K562 (cell line): Measurements from ENCODE around the gene FDX2. TPM values are rescaled to one million over a fixed set of nuclear protein-coding genes. Genes with fewer than 3 reads are reported as not detected.

Experiments used
- ARID4B ChIP-seq: sonication (generic); formaldehyde crosslinking; IDR thresholded peaks from 2 replicates; pipeline ENCODE4 v1.8.0; 2022; ENCODE audit warnings: mild to moderate bottlenecking, missing genetic modification reagents
- EGR1 ChIP-seq: fragments of 450-650 bp; conservative IDR thresholded peaks from 2 replicates; pipeline ENCODE4 v1.6.1; 2017; ENCODE audit warnings: mild to moderate bottlenecking
- HLTF ChIP-seq: fragments of 450-650 bp; IDR thresholded peaks from 2 replicates; pipeline ENCODE4 v1.6.1; 2016
- KLF6 ChIP-seq: fragments of 250-450 bp; sonication (Bioruptor Pico); IDR thresholded peaks from 2 replicates; pipeline ENCODE4 v1.4.0; 2020; ENCODE audit warnings: mild to moderate bottlenecking, moderate library complexity, borderline replicate concordance
- LEF1 ChIP-seq: fragments of 450-650 bp; IDR thresholded peaks from 2 replicates; pipeline ENCODE4 v1.6.1; 2016; ENCODE audit warnings: mild to moderate bottlenecking
- MEIS2 ChIP-seq: fragments of 450-650 bp; IDR thresholded peaks from 2 replicates; pipeline ENCODE4 v1.6.1; 2014; ENCODE audit warnings: mild to moderate bottlenecking; ENCODE audit not compliant: partially characterized antibody
- NCOA1 ChIP-seq: fragments of 450-650 bp; IDR thresholded peaks from 2 replicates; pipeline ENCODE4 v1.6.1; 2016; ENCODE audit warnings: low read depth
- NCOA2 ChIP-seq, 2 experiments: fragments of 450-650 bp; IDR thresholded peaks; 2 replicates each; pipeline ENCODE4 v1.6.1; 2018; ENCODE audit warnings: mild to moderate bottlenecking in 2 of 2, moderate library complexity in 1 of 2; ENCODE audit not compliant: partially characterized antibody in 2 of 2
- NFE2L1 ChIP-seq: fragments of 450-650 bp; IDR thresholded peaks from 2 replicates; pipeline ENCODE4 v1.6.1; 2016; ENCODE audit warnings: missing genetic modification characterization, low read depth, mild to moderate bottlenecking, missing compliant biosample characterization, moderate library complexity, borderline replicate concordance
- PATZ1 ChIP-seq: fragments of 250-450 bp; sonication (Bioruptor Pico); IDR thresholded peaks from 2 replicates; pipeline ENCODE4 v1.5.0; 2020; ENCODE audit warnings: mild to moderate bottlenecking, borderline replicate concordance
- PRMT5 ChIP-seq: sonication (generic); formaldehyde crosslinking; IDR thresholded peaks from 2 replicates; pipeline ENCODE4 v1.5.0; 2020; ENCODE audit warnings: missing genetic modification reagents
- SMAD2 ChIP-seq: fragments of 150-350 bp; IDR thresholded peaks from 2 replicates; pipeline ENCODE4 v1.6.1; 2014; ENCODE audit warnings: low read depth, mild to moderate bottlenecking, low read length
- SUPT5H ChIP-seq: fragments of 450-650 bp; IDR thresholded peaks from 2 replicates; pipeline ENCODE4 v1.6.1; 2016
- TCF15 ChIP-seq: fragments of 250-450 bp; sonication (Bioruptor Pico); IDR thresholded peaks from 2 replicates; pipeline ENCODE4 v1.8.0; 2022; ENCODE audit warnings: moderate library complexity, mild to moderate bottlenecking, inconsistent platforms
- ZNF24 ChIP-seq: fragments of 450-650 bp; IDR thresholded peaks from 2 replicates; pipeline ENCODE4 v1.6.1; 2016
- ZNF551 ChIP-seq: fragments of 250-450 bp; sonication (Bioruptor Pico); IDR thresholded peaks from 2 replicates; pipeline ENCODE4 v1.5.0; 2021; ENCODE audit warnings: mild to moderate bottlenecking, moderate library complexity
- polyA plus RNA-seq, 8 experiments: library from polyadenylated mRNA; depleted of rRNA in 4 of 8; stranded (reverse) in 5 of 8; unstranded in 3 of 8; fragments of >200 nt; fragmentation: Nextera tagmentation in 2 of 8; fragmentation: Illumina TruSeq in 1 of 8; extraction: Ambion mirVana in 2 of 8; extraction: Trizol in 1 of 8; gene quantifications; 2 replicates each; pipeline versions ENCODE4 v1.2.1 to v1.2.3, GENCODE V29; 2011 to 2014; ENCODE audit warnings: inconsistent platforms in 1 of 8, missing spikeins in 1 of 8
- total RNA-seq, 7 experiments: library from RNA; depleted of rRNA in 6 of 7; stranded (reverse); fragments of >200 nt in 6 of 7; fragmentation: Illumina TruSeq in 2 of 7; extraction: Trizol in 2 of 7; gene quantifications; 2 replicates each; pipeline versions ENCODE4 v1.2.1 to v1.2.3, GENCODE V29; 2011 to 2021; ENCODE audit warnings: low replicate concordance in 1 of 7

The FDX2 gene
- total and polyA plus RNA-seq, 9 of the 15 experiments (the other 6 are each of a cell fraction or from before 2014, with no cell fraction given), result 2.5 to 49.8 (median 29.7) TPM

GRCh38 chr19:10299545-10300458 is 16.0 kb downstream of the FDX2 start (continued):
- TF ChIP-seq LEF1 (peak; percentile 90), NCOA2 (IDR thresholded peaks at IDR 0.05; ENCODE audit: partially characterized antibody in 2 of 2) (no peak), ZNF24 (no peak; the same call in 1 of the 2 replicates), PATZ1 (CRISPR knock-in tag) (no peak), ARID4B (CRISPR knock-in tag) (no peak), NFE2L1 (tag) (no peak), HLTF (no peak; the same call in 1 of the 2 replicates), SUPT5H (peak; percentile 64; the same call in 1 of the 2 replicates), KLF6 (CRISPR knock-in tag) (no peak), TCF15 (CRISPR knock-in tag) (no peak), ZNF551 (no peak), MEIS2 (no peak), SMAD2 (no peak), PRMT5 (no peak), NCOA1 (peak; percentile 73), EGR1 (peak; percentile 54)
